Measurements from ENCODE around the gene CHCHD6.

The CHCHD6 gene

DNA sequence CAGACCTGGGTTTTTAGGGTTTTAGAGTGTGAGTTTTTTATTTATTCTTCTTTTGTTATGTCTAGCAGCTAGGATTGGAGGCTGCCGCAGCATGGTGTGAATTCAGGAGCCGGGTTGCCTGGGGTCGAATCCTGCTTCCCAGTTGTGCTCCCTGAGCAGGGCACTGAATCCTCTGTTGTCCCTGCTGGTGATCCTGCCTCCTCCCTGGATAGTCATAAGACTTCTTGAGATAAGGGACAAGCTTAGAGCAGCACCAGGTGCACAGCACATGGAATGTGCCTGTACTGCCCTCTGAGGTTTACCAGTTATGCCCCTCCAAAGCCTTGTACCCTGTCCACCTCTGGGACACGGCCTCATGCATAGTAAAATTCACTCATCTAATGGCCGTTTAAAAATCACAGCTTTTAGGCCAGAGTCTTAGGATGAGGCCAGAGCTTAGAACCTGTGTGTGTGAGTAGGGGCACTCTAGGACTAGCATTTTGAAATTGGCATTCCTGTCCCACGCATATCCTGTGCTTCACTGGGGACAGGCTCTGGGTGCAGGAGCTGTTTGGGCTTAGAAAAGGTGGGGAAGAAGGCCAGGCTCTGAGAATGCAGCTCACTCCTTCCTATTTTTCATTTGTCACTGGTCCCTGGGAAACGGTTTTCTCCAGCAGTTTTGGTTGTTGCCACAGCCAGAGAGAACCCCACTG, 47.7 kb downstream of the CHCHD6 start:
- TF ChIP-seq, protein P1, sequence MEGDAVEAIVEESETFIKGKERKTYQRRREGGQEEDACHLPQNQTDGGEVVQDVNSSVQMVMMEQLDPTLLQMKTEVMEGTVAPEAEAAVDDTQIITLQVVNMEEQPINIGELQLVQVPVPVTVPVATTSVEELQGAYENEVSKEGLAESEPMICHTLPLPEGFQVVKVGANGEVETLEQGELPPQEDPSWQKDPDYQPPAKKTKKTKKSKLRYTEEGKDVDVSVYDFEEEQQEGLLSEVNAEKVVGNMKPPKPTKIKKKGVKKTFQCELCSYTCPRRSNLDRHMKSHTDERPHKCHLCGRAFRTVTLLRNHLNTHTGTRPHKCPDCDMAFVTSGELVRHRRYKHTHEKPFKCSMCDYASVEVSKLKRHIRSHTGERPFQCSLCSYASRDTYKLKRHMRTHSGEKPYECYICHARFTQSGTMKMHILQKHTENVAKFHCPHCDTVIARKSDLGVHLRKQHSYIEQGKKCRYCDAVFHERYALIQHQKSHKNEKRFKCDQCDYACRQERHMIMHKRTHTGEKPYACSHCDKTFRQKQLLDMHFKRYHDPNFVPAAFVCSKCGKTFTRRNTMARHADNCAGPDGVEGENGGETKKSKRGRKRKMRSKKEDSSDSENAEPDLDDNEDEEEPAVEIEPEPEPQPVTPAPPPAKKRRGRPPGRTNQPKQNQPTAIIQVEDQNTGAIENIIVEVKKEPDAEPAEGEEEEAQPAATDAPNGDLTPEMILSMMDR (IDR thresholded peaks at IDR 0.05; ENCODE audit: extremely low read depth, insufficient read depth, missing control alignments) = no peak
- in situ Hi-C loops (cut with MboI; ENCODE audit: low pct_unique_long_range_greater_than_20kb, low sequenced_read_pairs, unreplicated experiment) = loop anchor here (25.0 kb wide), 1 partner anchor 236 kb away; the partner anchor contains the start of gene PLXNA1
- no peak for DNase-seq (ENCODE audit: low spot score)

DNA sequence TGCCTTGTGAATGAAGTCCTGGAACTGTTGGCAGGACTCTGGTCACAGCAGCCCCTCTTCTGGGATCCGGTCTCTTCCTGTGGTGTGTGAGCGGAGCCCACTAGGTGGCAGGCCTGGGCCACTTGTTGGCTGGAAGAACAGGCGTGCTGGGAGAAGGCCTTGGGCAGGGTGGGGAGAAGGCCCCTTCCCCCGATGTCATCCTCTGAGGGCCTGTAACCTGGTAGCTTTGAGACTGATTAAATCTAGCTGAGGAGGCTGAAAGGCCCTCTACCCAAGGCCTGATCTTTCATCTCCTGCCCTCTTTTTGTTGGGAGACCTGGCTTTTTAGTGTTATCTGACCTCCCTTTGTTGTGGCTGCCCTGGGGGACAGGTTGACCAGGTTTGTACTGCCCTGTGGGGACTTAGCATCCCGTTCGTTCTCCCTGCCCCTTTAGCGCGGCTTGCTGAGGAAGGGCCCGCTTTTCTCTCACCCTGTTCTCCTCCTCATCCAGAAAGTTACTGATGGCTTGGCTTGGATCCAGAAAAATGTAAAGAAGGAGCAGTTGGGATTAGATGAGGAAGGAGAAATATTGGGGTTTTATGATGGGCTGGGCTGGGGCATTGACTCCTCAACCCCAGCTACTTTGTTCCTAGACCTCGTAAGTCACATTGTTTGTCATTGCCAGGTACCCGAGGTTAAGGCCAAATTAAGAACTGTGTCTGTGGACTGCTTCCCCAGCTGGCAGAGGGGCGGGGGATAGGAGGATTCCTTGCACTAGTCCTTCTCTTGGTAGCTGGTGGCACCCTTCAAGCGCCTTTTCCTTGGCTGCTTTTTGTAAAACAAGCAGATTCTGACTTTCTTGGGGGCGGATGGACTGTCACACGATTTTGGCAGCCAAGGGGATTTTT, 48.5 kb downstream of the CHCHD6 start:
- DNase-seq (ENCODE audit: low spot score) = peak; percentile 73
- TF ChIP-seq, protein P1 (IDR thresholded peaks at IDR 0.05; ENCODE audit: extremely low read depth, insufficient read depth, missing control alignments) = peak; percentile 96
- in situ Hi-C loops (cut with MboI; ENCODE audit: low pct_unique_long_range_greater_than_20kb, low sequenced_read_pairs, unreplicated experiment) = loop anchor here (25.0 kb wide), 1 partner anchor 235 kb away; the partner anchor contains the start of gene PLXNA1

DNA sequence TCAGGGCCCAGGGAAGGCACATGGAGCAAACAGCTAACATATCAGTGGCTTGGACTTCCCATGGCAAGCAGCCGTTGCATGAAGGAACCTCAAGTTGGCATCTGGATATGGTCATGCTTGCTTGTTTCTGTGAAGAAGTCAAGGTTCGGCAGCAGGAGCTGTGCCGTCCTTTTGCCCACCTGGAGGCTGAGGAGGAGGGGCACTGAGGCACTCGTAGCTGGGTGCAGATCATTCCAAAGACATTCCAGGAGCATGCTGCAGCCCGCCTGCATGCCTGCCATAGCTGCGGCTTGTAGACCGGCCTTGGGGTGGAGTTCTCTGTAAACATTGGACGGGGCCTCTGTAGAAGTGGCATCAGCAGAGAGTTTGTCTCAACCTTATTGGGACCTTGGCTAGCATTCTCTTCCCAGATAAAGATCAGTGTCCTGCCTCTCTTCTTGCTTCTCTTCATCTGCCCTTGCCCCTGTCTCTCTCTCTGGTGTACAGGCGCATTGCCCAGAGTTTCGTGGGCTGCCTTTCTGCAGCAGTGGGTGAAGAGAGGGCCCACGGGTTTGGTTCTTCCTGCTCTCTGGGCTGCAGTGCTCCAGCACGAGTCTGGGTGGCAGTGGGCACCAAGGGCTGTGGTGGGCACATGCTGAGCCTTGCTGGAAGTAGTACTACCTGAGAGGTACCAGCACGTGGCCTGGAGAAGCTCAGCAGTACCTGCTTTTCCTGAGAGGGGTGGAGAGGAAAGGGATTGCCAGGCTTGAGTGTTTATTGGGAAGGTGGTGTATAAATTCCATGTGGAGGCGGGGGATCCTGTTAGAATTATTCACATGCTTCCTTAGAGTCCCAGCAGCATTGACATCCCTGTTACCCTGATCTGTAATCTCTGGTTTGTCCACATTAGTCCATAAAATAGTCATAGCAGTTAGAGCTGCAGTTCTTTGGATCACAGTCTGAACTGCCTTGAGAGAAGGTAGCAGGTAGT, 49.4 kb downstream of the CHCHD6 start:
- TF ChIP-seq, protein P1 (IDR thresholded peaks at IDR 0.05; ENCODE audit: extremely low read depth, insufficient read depth, missing control alignments) = no peak
- in situ Hi-C loops (cut with MboI; ENCODE audit: low pct_unique_long_range_greater_than_20kb, low sequenced_read_pairs, unreplicated experiment) = loop anchor here (25.0 kb wide), 1 partner anchor 234 kb away; the partner anchor contains the start of gene PLXNA1
- no peak for DNase-seq (ENCODE audit: low spot score)

DNA sequence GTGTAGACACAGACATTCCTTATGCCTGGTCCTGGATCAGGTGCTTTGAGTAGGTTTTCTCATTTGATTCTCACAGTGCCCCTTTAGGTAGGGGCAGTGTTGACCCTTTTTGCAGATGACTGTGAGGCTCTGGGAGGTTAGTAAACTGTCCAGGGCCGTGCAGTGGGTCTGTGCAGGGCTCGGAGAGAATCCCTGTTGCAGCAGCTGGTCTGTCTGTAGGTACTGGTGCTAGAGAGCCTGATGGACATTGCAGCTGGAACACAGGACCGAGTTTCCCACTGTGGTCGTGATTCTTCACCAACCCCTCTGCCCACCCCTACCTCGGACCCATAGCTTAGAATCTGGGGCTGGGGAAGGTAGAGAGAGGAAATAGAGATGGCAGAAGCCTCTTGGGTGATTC, 51.8 kb downstream of the CHCHD6 start:
- TF ChIP-seq, protein P1 (IDR thresholded peaks at IDR 0.05; ENCODE audit: extremely low read depth, insufficient read depth, missing control alignments) = no peak
- in situ Hi-C loops (cut with MboI; ENCODE audit: low pct_unique_long_range_greater_than_20kb, low sequenced_read_pairs, unreplicated experiment) = loop anchor here (25.0 kb wide), 1 partner anchor 231 kb away; the partner anchor contains the start of gene PLXNA1
- DNase-seq (ENCODE audit: low spot score) = no peak

DNA sequence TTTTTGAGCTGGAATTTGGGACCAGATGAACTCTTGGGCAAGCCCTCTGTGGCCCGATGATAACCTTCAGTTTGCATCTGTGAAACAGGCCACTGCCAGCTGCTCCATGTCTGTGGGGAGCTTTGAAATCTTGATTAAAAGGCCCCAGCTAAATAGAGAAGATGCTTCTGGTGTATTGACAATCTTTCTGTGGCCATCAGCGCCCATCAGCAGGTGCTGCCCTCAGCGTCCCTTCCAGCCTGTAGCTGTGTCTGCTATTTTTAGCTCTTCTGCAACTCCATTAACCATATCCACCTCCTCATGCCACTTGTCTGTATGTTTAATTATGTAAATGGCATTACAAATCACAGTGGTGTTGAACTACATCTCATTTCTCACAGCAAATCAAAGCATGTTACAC, 54.0 kb downstream of the CHCHD6 start:
- in situ Hi-C loops (cut with MboI; ENCODE audit: low pct_unique_long_range_greater_than_20kb, low sequenced_read_pairs, unreplicated experiment) = loop anchor here (25.0 kb wide), 1 partner anchor 229 kb away; the partner anchor contains the start of gene PLXNA1
- no peak for DNase-seq (ENCODE audit: low spot score)
- TF ChIP-seq, protein P1 (IDR thresholded peaks at IDR 0.05; ENCODE audit: extremely low read depth, insufficient read depth, missing control alignments) = no peak
